Endothelial cell of umbilical vein (primary cell): ENCODE results near the gene TGFA. TPM values are rescaled to one million over a fixed set of nuclear protein-coding genes. Genes with fewer than 3 reads are reported as not detected.

Source experiments
- BruUV-seq: library from RNA; stranded (reverse); fragments of 400-500 nt; replicated peaks from 2 replicates; lab custom pipeline; 2021; lab: Mats Ljungman, UMichigan
- CTCF ChIA-PET: fragments of 300-600, 350-600 bp; sonication (Branson Sonifier 250); formaldehyde crosslinking; loops from one replicate; lab custom pipeline; 2021; ENCODE audit warnings: antibody characterized with exemption, inconsistent platforms; lab: Charles Lee
- POLR2A ChIA-PET: fragments of 300-600, 350-600 bp; sonication (Branson Sonifier 250); formaldehyde crosslinking; loops from one replicate; lab custom pipeline; 2021; ENCODE audit warnings: antibody characterized with exemption, inconsistent platforms; lab: Charles Lee
- DNase-seq: peaks from one replicate; pipeline ENCODE4 v3.0.0-alpha.2; 2011; ENCODE audit warnings: low read depth, low spot score
- FAIRE-seq: peaks from 2 replicates; lab custom pipeline; 2011; peaks lifted over from hg19 to GRCh38; lab: Jason Lieb, UNC
- H2AFZ ChIP-seq: 2 replicates; pipeline ENCODE4 v1.6.0; 2012; ENCODE audit warnings: low read depth, low read length, control low read depth, inconsistent platforms
- H3K27ac ChIP-seq: 2 replicates; pipeline ENCODE4 v1.5.1; 2011; ENCODE audit warnings: low read depth, mild to moderate bottlenecking, control low read depth, low read length, moderate library complexity; ENCODE audit not compliant: insufficient read depth
- H3K27me3 ChIP-seq, 2 experiments: 2 replicates each; pipeline versions ENCODE4 v1.6.0 to v1.6.1; 2011; ENCODE audit warnings: low read length in 2 of 2, mixed read lengths in 1 of 2; ENCODE audit not compliant: control insufficient read depth in 2 of 2, insufficient read depth in 2 of 2
- H3K36me3 ChIP-seq, 2 experiments: 2 replicates in 1 of 2; 3 replicates in 1 of 2; pipeline ENCODE4 v1.5.1; 2011; ENCODE audit warnings: low read length in 2 of 2, mild to moderate bottlenecking in 1 of 2, moderate library complexity in 1 of 2; ENCODE audit not compliant: control insufficient read depth in 2 of 2, insufficient read depth in 2 of 2; ENCODE audit errors: extremely low read depth in 1 of 2
- H3K4me1 ChIP-seq: 3 replicates; pipeline ENCODE4 v1.5.1; 2011; ENCODE audit warnings: mild to moderate bottlenecking, low read length; ENCODE audit not compliant: control insufficient read depth, insufficient read depth; ENCODE audit errors: extremely low read depth
- H3K4me2 ChIP-seq: 2 replicates; pipeline ENCODE4 v1.6.1; 2011; ENCODE audit warnings: low read length, control low read depth, mixed read lengths; ENCODE audit not compliant: insufficient read depth
- H3K4me3 ChIP-seq, 3 experiments: fragments of 200-600 bp in 1 of 3; sonication (generic), shearing (Covaris generic) in 1 of 3; replicated peaks in 1 of 3; 2 replicates each; pipeline ENCODE4 v1.5.1; 2011 to 2016; ENCODE audit warnings: control low read depth in 3 of 3, low read length in 3 of 3, mild to moderate bottlenecking in 2 of 3, inconsistent platforms in 1 of 3, low read depth in 1 of 3, moderate library complexity in 1 of 3; ENCODE audit not compliant: insufficient read depth in 1 of 3
- H3K79me2 ChIP-seq: 2 replicates; pipeline ENCODE4 v1.6.0; 2012; ENCODE audit warnings: low read length, inconsistent platforms; ENCODE audit not compliant: control insufficient read depth, insufficient read depth
- H3K9ac ChIP-seq: replicated peaks from 2 replicates; pipeline ENCODE3; 2011; ENCODE audit warnings: low read length, control low read depth; ENCODE audit not compliant: insufficient read depth; ENCODE audit errors: extremely low read depth
- H3K9me1 ChIP-seq: replicated peaks from 3 replicates; pipeline ENCODE4 v1.6.0; 2011; ENCODE audit warnings: mild to moderate bottlenecking, low read length; ENCODE audit not compliant: control insufficient read depth, insufficient read depth; ENCODE audit errors: extremely low read depth
- H3K9me3 ChIP-seq: replicated peaks from 2 replicates; pipeline ENCODE4 v1.5.1; 2012; ENCODE audit warnings: low read length, inconsistent platforms; ENCODE audit not compliant: control insufficient read depth, insufficient read depth
- H4K20me1 ChIP-seq: replicated peaks from 2 replicates; pipeline ENCODE3; 2011; ENCODE audit warnings: mild to moderate bottlenecking, low read length; ENCODE audit not compliant: control insufficient read depth, insufficient read depth; ENCODE audit errors: extremely low read depth
- CTCF ChIP-seq, 2 donors: IDR thresholded peaks; 1 replicate in 1 of 2; 2 replicates in 1 of 2; pipeline ENCODE4 v1.5.1; 2011; ENCODE audit warnings: low read length in 2 of 2, mild to moderate bottlenecking in 2 of 2, moderate library complexity in 2 of 2, control low read depth in 1 of 2, inconsistent platforms in 1 of 2, low read depth in 1 of 2; ENCODE audit not compliant: insufficient read depth in 1 of 2; ENCODE audit errors: extremely low read depth in 1 of 2
- EZH2 ChIP-seq: IDR thresholded peaks from 2 replicates; pipeline ENCODE4 v1.6.1; 2012; ENCODE audit warnings: borderline replicate concordance, low read depth, mild to moderate bottlenecking, moderate library complexity, low read length, inconsistent platforms; ENCODE audit not compliant: severe bottlenecking
- FOS ChIP-seq: IDR thresholded peaks from 2 replicates; pipeline ENCODE4 v1.6.1; 2011; ENCODE audit warnings: mild to moderate bottlenecking, low read length, moderate library complexity, borderline replicate concordance; ENCODE audit not compliant: insufficient read depth
- GATA2 ChIP-seq: IDR thresholded peaks from 2 replicates; pipeline ENCODE4 v1.7.0; 2011; ENCODE audit warnings: low read depth, mild to moderate bottlenecking, moderate library complexity, mixed read lengths, low read length; ENCODE audit not compliant: insufficient read length, insufficient read depth
- JUN ChIP-seq: IDR thresholded peaks from 2 replicates; pipeline ENCODE4 v1.6.1; 2011; ENCODE audit warnings: borderline replicate concordance, low read depth; ENCODE audit not compliant: insufficient read length, insufficient read depth
- MAX ChIP-seq: IDR thresholded peaks from 2 replicates; pipeline ENCODE4 v1.6.1; 2011; ENCODE audit not compliant: insufficient read depth, insufficient read length
- MYC ChIP-seq: IDR thresholded peaks from one replicate; pipeline ENCODE4 v1.6.1; 2011; ENCODE audit warnings: mild to moderate bottlenecking, low read depth, low read length
- POLR2A ChIP-seq: IDR thresholded peaks from 2 replicates; pipeline ENCODE4 v1.6.1; 2012; ENCODE audit warnings: low read depth, mild to moderate bottlenecking, control low read depth, low read length
- POLR2AphosphoS5 ChIP-seq: IDR thresholded peaks from 2 replicates; pipeline ENCODE4 v1.6.1; 2012; ENCODE audit warnings: low read depth, mild to moderate bottlenecking, control low read depth, low read length, moderate library complexity; ENCODE audit not compliant: insufficient read depth
- dilution Hi-C: fragments of 300-500 bp; cut with MboI; formaldehyde crosslinking; loops from one replicate; pipeline ENCODE4 v1.15.0; 2019; ENCODE audit warnings: low sequenced_read_pairs; ENCODE audit not compliant: extremely low pct_ligation_motif_present
- intact Hi-C: fragments of 100-400 bp; cut with micrococcal nuclease; formaldehyde crosslinking; loops from one replicate; pipeline ENCODE4 v1.10.0; 2022
- polyA plus RNA-seq, 4 experiments: library from polyadenylated mRNA; depleted of rRNA in 3 of 4; stranded (reverse) in 3 of 4; unstranded in 1 of 4; fragments of >200 nt; gene quantifications; 2 replicates each; pipeline versions ENCODE4 v1.2.1 to v1.2.3, GENCODE V29; 2011 to 2012; ENCODE audit warnings: missing spikeins in 1 of 4
- total RNA-seq: library from RNA; stranded (reverse); gene quantifications from 2 replicates; pipeline ENCODE4 v1.2.3, GENCODE V29; 2021

The TGFA gene
- total and polyA plus RNA-seq, 2 donors (not counting 3 experiments of a cell fraction or from before 2014, with no cell fraction given), result 0.22 to 0.32 TPM

GRCh38 chr2:70569559-70569958 is 15.9 kb upstream of the TGFA start:
- CTCF ChIA-PET, result interaction anchor here (1.1 to 2.0 kb wide), 3 partner anchors 12 to 18 kb away, joined by 3 to 6 read pairs (median 5); no protein-coding TSS in a partner anchor
- no peaks in the 10 kb centered on the region for H3K36me3 ChIP-seq
- no peak overlapping the region for H2AFZ ChIP-seq
- H3K4me2 ChIP-seq, result no peak overlapping the region
- H3K4me1 ChIP-seq, result no peaks in the 10 kb centered on the region
- no peak for TF ChIP-seq CTCF (IDR thresholded peaks at IDR 0.05; ENCODE audit: extremely low read depth in 1 of 2, insufficient read depth in 1 of 2, low read depth in 1 of 2, low read length in 2 of 2)
- TF ChIP-seq JUN, result no peak
- TF ChIP-seq EZH2, result no peak
- intact Hi-C loops (no loop called here), dilution Hi-C loops (no loop called here)
- DNase-seq, result no peak
- no peaks in the 10 kb centered on the region for H4K20me1 ChIP-seq
- H3K9me1 ChIP-seq, result no peaks in the 10 kb centered on the region
- no peaks in the 10 kb centered on the region for H3K9me3 ChIP-seq
- H3K27ac ChIP-seq, result no peak overlapping the region
- POLR2A ChIA-PET, result no interaction called here
- no peak overlapping the region for H3K9ac ChIP-seq
- H3K27me3 ChIP-seq, result peaks cover 8 to 31% of the 10 kb centered on the region in 2 experiments
- no peak overlapping the region for H3K4me3 ChIP-seq
- no peak for FAIRE-seq
- no TSS peak for BruUV-seq
- H3K79me2 ChIP-seq, result no peaks in the 10 kb centered on the region

- intact Hi-C loops, result no loop called here
- H3K27me3 ChIP-seq, result peaks cover 3 to 15% of the 10 kb centered on the region in 2 experiments
- no peak for TF ChIP-seq POLR2AphosphoS5
- no peak for TF ChIP-seq POLR2A
- no peak for TF ChIP-seq EZH2
- TF ChIP-seq JUN, result no peak
- TF ChIP-seq MAX, result no peak
- no peak for TF ChIP-seq GATA2
- TF ChIP-seq MYC, result no peak
- TF ChIP-seq CTCF (IDR thresholded peaks at IDR 0.05; ENCODE audit: extremely low read depth in 1 of 2, insufficient read depth in 1 of 2, low read depth in 1 of 2, low read length in 2 of 2), result no peak
- TF ChIP-seq FOS, result no peak
- dilution Hi-C loops, result no loop called here
- H3K79me2 ChIP-seq, result no peaks in the 10 kb centered on the region
- H3K36me3 ChIP-seq, result no peaks in the 10 kb centered on the region
- no TSS peak for BruUV-seq
- no peak overlapping the region for H3K27ac ChIP-seq
- no peaks in the 10 kb centered on the region for H3K9me1 ChIP-seq
- no peak for DNase-seq
- H3K4me3 ChIP-seq, result no peak overlapping the region
- no peak for FAIRE-seq
- ChIA-PET POLR2A (no interaction called here), CTCF (interaction anchor here (1.2 kb wide), 1 partner anchor 50 kb away, joined by 4 read pairs; no protein-coding TSS in a partner anchor)
- no peaks in the 10 kb centered on the region for H4K20me1 ChIP-seq
- H3K9ac ChIP-seq, result no peak overlapping the region
- H3K4me1 ChIP-seq, result no peaks in the 10 kb centered on the region
- H3K9me3 ChIP-seq, result no peaks in the 10 kb centered on the region
- no peak overlapping the region for H3K4me2 ChIP-seq
- no peak overlapping the region for H2AFZ ChIP-seq
Measured at GRCh38 chr2:70566906-70567305, 13.3 kb upstream of the TGFA start.
